Cerebellar nuclear complex (tissue), 1 donor: ENCODE measurements around the gene GPR153.

ENCODE experiments used
- DNase-seq, 2 experiments: peaks; one replicate each; lab custom pipeline; 2025; lab: John Stamatoyannopoulos, UW

The GPR153 gene

DNA sequence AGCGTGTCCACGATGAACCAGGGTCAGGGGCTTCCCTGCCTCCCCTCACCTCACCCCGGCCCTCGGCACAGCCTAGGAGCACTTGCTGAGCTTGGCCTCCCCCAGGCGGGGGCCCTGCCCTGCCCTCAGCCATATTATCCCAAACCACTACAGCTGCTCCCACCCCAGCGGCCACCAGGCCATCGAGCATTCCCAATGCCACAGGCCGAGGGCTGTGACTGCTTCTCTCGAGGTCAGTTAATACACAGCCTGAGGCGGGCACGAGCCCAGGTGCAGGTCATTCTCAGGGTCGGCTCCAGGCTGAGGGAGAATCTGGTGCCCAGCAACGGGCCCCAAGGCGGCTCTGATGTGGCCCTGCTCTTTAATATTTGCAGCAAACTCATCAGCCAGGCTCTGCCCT is 8.4 kb upstream of the GPR153 start:
- no peak for DNase-seq

DNA sequence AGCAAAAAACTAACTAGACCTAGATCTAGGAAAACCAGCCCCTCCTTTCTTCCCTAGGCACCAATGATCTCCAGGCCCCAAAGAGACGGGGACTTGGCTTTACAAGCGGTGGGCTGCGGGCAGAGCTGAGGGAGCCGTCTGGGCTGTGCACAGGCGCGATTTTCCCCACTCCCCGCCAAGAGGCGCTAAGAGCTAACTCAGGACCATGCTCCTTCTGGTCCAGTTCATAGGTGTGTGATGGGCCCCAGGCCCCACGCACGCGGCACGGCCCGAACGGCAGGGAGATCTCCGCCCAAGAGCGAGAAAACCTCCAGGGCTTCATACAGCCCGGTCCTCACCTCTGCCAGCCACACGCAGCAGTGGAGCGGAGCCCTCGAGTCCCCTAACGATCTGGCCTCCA is 7.5 kb upstream of the GPR153 start:
- DNase-seq: no peak

DNA sequence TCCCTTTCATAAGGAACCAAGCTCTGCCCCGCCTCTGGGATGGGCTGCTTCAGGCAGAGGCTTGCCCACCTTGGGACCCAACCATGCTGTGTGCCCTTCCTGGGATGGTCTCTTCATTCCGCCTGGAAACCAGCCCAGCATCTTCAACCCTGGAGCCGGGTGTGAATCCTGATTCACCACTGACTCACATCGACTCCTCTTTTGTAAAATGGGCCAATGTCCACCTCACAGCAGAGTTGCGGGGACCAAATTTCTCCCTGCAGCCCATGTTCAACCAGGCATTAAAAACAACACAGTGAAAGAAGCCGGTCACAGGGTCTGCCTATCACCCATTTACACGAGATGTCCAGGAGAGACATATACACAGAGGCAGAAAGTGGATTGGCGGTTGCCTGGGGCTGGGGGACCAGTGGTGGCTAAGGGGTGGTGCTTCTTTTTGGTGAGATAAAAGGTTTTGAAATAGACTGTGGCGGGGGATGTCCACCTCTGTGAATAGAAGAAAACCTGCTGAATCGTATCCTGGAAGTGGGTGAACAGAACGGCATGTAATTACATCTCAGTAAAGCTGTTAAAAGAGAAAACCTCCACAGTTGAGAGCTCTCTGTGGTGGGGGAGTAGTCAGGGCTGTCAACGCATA is 6.9 kb upstream of the GPR153 start:
- no peak for DNase-seq

DNA sequence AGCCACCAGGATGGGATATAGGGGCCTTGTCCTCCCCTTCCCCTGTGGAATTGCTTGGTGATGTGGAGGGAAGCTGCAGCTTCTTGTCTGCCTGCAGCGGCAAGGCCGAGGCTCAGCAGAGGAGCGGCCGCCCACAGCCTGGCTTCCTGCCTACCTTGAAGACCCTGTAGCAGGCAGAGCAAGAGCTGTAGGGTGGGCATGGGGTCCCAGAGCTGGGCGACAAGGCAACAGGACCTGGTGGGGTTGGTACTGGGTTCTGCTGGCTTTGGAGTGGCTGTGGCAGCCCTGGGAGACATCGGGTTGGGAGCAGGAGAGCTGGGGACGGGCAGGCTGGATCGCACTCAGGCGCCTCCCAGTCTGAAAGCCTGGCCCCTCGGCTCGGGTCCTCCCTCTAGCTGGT is 5.7 kb upstream of the GPR153 start:
- no peak for DNase-seq

DNA sequence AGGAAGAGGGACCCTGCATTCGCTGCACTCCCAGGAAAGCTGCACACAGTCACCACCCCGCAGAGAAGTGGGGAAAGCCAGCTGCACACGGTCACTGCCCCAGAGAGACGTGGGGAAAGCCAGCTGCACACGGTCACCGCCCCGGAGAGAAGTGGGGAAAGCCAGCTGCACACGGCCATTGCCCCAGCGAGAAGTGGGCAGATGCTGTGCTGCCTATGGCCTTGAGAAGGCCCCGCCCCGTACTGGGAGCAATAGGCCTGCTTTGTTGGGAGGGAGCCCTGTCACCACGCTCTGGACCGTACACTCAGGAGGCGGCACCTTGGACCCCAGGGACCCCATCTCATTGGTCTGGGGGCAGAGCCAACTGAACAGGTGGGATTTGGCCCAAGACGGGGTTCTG is 4.3 kb upstream of the GPR153 start:
- DNase-seq: no peak

DNA sequence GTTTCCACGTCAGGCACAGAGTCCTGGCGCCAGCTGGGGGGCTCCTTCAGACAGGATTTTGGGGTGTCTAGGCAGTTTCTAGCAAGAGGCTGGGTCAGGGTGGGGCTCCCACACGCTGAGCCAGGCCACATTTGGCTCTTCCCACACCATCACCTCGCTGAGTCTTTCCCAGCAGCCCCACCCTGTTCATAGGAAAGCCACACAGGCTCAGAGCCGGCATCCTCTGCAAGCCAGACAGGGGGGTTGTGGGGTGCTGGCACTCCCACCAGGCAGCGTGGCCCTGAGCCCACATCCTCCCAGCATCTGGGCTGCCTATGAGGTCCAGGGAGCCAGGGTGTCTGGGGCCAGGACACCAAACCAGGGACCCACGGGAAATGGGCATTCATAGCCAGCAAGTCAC is 2.8 kb upstream of the GPR153 start:
- no peak for DNase-seq

DNA sequence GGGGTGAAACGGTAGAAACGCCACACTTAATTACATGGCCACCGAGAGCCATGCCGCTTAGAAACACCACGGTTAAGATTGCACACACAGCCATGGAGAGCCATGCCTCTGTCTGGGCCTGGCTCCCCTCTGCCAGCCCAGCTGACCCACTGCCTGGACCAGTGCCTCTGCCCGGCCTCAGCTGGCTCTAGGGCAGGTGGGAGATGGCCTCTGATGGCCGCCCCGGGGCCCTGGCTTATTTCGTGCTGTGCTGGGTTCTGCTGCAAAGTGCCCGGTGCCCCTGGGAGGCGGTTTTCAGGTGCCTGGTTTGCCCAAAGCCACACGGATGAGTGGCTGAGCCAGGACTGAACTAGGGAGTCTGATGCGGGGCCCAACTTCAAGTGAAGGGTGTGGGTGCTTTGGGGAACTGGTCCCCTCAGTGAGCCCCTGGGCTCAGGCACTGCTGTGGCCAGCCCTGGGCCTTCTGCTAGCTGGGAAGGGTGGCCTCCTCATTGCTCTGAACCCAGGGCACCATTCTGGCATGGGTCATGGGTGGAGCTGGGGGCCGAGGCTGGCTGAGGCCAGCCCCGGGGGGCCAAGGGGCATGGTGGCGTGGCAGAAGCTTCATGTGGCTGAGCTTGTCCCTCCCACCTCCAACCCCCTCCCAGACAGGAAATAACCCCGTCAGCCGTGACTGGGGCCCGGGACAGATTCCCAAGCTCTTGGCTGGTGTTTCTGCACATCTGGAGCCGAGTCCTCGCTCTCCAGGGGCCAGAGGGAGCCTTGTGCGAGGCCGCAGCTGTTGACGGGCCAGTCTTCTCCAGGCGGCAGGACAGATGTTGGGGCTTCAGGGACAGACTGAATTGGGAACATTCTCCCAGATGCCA is 1.9 kb upstream of the GPR153 start:
- DNase-seq: no peak

DNA sequence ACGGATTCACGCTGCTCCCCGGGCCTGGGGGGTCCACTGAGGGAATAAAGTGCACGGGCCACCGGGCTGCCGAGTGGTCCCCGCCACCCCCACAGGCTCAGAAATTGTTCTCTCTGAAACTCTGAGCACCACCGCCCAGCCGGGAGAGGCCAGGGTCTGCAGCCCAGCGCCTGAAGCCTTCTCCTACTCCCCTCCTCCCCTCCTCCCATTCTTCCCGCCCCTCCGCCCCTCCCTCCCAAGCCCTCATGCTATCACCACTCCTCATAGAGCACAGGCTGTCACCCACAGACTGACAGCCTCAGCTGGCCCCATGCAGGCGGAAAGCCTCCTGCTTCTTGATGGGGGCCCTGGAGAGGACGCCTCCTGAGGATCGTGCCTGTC is 707 bp upstream of the GPR153 start:
- DNase-seq: no peak

DNA sequence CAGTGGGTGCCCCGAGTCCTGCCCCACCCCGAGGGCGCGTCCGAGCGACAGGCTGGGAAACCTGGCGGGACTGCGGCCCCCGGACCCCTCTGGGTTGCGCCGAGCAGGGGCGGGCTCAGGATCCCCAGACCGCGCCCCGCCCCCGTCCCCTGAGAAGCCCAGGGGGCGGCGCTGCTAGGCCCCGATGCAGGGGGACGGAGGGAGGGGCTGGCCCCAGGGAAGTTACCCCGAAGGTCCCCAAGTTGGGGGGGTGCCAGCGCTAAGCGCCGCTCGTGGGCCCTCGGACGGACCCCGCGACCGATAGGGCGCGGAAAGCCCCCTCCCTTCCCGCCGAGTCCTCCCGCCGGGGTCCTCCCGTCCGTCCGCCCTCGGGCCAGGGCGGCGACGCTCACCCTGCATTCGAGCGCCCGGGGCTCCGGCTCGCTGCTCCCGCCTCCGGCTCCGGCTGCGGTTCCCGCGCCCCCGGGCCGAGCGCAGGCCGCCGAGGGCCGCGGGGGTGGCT is 414 bp downstream of the GPR153 start:
- DNase-seq: no peak

DNA sequence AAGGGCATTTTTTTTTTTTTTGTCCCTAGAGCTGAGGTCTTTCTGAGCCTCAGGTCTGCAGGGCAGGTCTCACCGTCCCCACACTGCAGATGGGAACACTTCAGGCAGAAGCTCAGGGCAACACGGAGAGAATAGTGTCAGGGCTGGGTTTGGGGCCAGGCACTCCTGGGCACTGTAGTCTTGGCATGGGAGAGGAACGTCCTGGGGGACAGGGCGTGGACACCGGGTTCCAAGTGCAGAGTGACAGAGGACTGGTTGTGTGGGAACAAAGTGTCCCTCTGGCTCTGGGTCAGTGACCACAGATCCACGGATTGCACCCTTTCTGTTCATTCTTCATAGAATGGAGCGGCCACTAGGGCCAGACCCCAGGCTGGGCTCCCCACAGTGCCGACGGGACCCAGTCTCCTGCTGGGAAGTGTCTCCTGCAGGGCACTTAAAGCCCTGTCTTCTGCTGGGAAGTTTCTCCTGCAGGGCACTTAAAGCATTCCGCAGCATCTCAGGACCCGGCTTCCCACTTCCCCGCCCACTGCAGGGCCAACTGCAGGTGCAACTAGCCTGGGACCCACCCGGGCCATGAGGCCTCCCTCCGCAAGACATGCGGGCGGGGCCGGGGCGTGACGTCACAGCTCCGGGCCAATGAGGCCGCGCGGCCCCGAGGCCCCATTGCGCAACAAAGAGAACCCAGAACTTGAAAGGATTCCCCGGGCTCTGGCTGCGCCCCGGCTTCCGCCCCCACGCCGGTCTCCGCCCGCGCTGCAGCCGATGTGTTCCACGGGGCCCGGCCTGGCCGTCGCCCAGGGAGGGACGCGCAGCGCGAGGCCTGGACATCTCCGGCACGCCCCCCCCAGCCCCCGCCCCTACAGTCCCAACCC is 1.2 kb downstream of the GPR153 start:
- no peak for DNase-seq

DNA sequence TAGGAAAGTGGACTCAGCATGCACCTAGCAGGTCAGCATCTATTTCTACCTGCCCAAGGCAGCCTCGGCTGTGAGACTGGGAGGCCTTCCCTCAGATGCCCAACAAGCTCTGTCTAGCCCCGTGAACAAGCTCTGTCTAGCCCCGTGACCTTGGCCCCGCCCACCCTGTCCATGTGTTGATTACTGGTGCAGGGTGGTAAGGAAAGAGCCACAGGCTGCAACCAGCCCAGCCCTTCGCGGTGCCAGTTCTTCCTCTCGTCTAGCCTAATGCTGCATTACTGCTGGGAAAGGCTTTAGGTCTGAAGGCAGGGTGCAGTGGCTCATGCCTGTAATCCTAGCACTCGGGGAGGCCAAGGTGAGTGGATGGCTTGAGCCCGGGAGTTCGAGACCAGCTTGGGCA is 2.2 kb downstream of the GPR153 start:
- no peak for DNase-seq

DNA sequence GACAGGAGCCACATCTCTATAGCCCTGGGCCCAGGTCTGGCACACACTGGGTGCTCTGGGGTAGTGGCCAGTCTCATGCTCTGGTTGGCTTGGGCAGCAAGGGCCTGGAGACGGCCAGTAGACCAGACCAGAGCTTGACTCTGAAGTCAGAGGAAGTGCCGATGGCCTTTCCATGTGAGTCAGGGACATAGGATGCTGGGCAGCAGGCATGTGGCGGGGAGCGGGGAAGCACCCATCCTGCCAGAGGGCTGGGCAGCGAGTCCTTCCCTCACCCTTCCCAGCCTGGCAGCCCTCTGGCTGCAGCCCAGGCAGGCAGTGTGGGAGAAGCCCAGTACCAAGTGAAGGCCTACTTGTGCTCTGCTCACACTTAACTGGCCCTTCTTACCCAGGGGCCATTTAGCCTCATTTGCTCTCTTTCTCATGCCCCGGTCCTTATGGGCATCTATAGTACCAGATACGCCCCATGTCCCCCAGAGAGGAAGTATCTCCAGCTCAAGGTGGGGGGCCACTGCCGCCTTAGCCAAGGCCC is 3.3 kb downstream of the GPR153 start:
- DNase-seq: no peak

DNA sequence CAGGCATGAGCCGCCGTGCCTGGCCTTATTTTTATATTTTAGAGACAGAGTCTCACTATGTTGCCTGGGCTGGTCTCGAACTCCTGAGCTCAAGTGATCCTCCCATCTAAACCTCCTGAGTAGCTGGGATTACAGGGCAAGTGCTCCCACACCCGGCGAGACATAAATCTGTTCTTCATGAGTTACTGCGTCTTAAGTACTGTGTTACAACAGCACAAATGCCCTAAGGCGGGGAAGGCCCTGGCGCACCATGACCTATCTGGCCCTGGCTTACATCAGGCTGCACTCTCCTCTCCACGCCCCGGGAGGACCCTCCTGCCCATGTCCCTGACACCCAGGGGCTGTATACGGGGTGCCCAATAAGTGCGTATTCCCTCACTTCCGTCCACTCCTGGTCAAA is 4.3 kb downstream of the GPR153 start:
- no peak for DNase-seq

DNA sequence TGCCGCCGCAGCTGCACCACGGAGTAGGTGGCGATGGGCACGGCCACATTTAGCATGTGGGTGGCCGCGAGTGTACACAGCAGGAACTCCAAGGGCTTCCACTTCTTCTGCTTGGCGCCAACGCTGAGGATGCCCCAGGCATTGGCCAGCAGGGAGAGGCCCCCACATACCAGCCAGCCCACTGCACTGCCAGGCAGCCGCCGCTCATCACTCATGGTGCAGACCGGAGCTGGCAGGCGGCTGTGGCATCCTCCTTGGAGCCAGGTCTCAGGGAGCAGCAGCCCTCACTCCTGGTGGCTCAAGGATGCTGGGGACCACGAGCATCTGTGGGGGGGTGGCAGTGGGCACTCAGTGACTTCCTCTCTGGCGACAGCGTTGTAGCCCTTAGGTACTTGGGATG is 6.2 kb downstream of the GPR153 start:
- DNase-seq: no peak

DNA sequence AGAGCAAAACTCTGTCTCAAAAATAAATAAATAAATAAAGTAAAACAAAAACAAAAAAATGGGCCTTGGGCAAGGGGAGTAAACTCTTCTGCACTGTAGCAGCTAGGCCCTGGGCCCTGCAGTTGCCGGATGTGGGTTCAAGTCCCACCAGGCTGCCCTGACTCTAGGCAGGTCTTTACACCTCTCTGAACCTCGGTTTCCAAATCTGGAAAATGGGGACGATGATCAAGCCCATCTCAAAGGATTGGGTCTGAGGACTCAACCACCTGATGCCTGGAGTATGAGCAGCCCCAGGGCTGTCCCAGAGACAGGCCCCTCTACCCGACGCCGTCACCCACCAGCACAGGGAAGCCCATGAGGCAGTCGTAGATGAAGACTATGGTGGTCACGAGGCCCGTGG is 7.5 kb downstream of the GPR153 start:
- no peak for DNase-seq

DNA sequence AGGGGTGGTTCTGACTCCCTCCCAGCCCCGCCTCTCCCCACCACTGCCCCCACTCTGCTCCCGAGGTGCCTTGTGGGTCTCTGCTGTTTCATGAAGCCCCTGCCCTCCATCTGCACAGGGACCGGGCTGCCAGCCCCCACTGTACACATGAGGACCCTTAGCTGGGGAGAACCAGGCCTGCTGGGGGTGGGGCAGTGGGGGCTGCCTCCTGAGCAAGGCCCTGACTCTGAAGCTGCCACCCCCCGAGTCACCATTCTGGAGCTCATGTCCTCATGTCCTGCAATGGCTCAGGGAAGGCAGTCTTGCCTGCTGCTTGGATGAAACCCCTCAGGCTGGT is 8.6 kb downstream of the GPR153 start:
- DNase-seq: no peak

DNA sequence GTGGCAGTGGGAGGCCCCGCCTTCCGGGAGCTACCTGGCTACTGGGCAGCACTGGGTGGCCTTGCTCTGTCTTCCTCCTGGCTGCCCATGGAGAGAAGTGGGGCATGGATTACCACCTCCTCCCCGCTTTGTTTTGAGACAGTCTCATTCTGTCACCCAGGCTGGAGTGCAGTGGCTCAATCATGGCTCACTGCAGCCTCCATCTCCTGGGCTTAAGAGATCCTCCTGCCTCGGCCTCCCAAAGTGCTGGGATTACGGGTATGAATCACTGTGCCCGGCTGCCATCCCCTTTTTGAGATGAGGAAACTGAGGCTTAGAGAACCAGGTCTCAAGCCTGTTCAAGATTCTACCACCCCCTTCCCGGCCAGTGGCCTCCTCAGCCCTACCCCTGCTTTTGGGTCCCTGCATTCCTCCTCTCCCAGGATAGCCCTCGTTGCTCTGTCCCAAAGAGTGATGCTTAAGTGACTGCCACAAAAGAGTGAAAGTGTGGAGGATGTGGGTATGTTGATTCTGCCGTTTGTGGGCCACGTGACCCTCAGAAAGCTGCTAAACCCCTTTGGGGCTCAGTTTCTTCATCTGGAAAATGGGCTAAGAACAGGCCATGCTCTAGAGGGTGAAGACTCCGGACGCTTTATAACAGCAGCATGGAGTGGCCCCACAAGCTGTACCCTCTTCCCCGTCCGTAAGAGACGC is 9.1 kb downstream of the GPR153 start:
- DNase-seq: no peak

DNA sequence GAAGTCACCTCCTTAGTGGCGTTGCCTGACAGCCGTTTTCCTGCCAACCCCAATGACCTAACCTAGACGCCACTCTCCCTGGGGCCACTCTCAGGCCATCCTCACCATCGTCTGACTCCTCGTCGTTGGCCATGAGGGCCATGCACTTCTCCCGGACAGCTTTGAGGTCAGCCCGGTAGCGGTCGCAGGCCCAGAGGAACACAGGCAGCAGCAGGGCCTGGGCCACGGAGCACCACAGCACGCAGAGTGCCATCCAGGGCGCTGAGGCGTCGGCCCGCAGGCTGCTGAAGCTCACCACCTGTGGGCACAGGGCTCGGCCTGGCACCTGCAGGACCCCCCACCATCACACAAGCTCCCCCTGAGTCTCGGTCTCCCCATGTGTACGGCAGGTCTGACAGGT is 9.7 kb downstream of the GPR153 start:
- DNase-seq: no peak

DNA sequence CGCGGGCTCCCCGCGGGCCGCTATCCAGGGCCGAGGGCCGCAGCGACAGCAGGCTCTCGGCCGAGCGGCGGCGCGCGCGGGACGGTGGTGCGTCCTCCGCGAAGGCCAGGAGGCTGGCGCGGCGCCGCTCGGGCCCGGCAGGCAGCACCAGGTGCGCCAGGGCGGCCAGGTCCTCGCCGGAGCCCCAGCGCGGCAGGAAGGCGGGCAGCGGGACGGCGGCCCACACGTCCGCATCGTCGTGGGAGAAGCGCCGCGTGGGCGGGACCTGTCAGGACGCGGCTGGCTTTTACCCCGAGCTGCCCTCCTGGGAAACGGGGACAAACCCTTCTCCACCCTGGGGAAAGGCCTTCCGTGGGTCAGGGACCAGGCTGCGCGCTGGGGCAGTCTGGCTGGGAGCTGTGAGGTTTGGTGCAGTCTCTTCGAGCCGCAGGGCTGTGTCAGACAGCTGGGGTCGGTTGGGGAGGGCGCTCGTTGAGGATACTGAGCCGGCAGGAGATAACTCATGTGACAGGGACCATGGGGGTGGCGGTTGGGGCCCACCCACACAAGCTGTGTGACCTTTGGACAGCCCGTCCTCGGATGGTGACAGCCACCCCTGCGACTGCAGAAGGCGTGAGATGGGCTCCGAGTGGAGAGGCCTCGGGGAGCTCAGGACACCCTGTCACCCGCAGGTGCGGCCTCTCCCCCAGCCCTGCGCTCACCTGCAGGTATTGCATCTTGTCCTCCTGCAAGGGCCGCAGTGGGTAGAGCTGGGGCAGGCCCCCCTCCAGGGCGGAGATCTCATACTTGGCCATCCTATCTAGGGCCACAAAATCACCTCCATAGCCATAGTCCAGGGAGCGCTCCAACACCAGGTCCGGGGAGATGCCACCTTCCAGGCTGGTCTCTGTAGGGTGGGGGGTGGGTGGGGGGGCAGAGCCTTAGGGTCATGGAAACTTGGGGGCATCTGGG is 10.9 kb downstream of the GPR153 start:
- DNase-seq: no peak

DNA sequence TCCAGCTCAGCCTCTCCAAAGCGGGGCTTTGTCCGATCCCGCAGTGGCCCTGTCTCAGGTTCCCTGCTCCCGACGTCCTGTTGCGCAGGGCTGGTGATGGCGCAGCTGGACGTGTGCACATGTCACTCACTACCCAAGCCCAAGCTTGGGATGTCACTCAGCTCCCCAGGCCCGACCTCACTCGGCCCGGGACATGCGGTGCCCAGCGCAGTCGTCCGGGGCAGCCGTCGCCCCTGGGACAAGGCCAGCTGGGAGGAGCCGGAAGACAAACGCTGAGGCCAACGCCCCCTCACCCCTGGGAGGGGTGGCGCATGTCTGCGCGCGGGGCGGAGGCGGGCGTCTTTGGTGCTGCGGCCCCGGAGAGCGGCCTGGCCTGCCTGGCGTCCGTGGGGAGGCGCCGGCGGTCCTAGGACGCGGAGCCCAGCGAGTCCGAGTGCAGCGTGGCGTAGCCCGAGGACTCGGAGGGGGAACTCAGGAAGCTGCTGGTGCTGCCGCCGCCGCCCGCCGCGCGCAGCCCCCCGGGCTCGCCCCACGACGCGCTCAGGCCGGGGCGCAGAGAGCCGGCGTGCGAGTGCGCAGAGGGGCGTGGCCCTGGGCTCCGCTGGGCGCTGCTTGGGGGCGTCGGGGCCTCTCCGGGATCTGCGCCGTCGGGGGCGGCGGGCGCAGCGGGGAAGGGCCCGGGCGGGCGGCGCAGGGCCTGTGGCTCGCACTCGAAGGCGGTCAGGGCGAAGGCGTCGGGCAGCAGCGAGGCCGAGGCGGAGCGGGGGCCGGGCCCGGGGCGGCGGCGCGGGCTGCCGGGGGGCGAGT is 11.8 kb downstream of the GPR153 start:
- DNase-seq: no peak
